ENCODE measurements around the gene EFCAB6.
A peak's percentile ranks its signal among the peaks of the same experiment; 100 is the strongest.

The EFCAB6 gene

GRCh38 chr22:43698403-43698802 is 113.7 kb downstream of the EFCAB6 start:
- Histone ChIP-seq H2BK12ac (ENCODE audit: low read length) (no peak overlapping the region), H3K79me1 (ENCODE audit: low read length) (no peaks in the 10 kb centered on the region), H3K36me3 (ENCODE audit: control insufficient read depth in 1 of 2, insufficient read depth in 2 of 2, low read length in 2 of 2) (no peaks in the 10 kb centered on the region), H3K9ac (ENCODE audit: low read length) (no peak overlapping the region), H3K18ac (ENCODE audit: low read length) (no peak overlapping the region), H4K12ac (ENCODE audit: low read depth, low read length) (no peak overlapping the region), H2BK120ac (ENCODE audit: insufficient read depth, low read length, poor library complexity) (no peak overlapping the region), H2AFZ (ENCODE audit: insufficient read depth, low read length, poor library complexity) (no peak overlapping the region), H2AK5ac (ENCODE audit: low read length) (no peak overlapping the region), H3K27me3 (ENCODE audit: insufficient read depth, low read length) (no peaks in the 10 kb centered on the region), H3K23ac (ENCODE audit: low read length) (no peak overlapping the region), H3K4me3 (ENCODE audit: low read depth, low read length) (no peak overlapping the region), H3K4me2 (ENCODE audit: low read length) (no peak overlapping the region), H4K91ac (ENCODE audit: low read depth, low read length) (no peak overlapping the region), H2BK5ac (ENCODE audit: low read depth, low read length, poor library complexity) (no peak overlapping the region), H3K9me3 (ENCODE audit: insufficient read depth, low read depth, low read length) (peaks cover 5% of the 10 kb centered on the region), H4K8ac (ENCODE audit: low read depth, low read length) (no peak overlapping the region), H3K27ac (ENCODE audit: low read depth, low read length) (no peak overlapping the region), H3K4me1 (ENCODE audit: control insufficient read depth in 1 of 2, insufficient read depth in 2 of 2, low read length in 2 of 2) (no peaks in the 10 kb centered on the region), H3K14ac (ENCODE audit: low read length) (no peak overlapping the region), H3K4ac (ENCODE audit: low read depth, low read length) (no peak overlapping the region), H3K79me2 (ENCODE audit: control insufficient read depth, insufficient read depth, low read length, poor library complexity) (no peaks in the 10 kb centered on the region)
- DNase-seq = no peak
- no CpG with 5 or more reads among the region's 1 CpG for WGBS (ENCODE audit: extremely low coverage, insufficient coverage, insufficient read length)

GRCh38 chr22:43697894-43698293 is 114.2 kb downstream of the EFCAB6 start:
- no peak for DNase-seq
- H3K4me2 ChIP-seq (ENCODE audit: low read length) = no peak overlapping the region
- no peaks in the 10 kb centered on the region for H3K4me1 ChIP-seq (ENCODE audit: control insufficient read depth in 1 of 2, insufficient read depth in 2 of 2, low read length in 2 of 2)
- H4K91ac ChIP-seq (ENCODE audit: low read depth, low read length) = no peak overlapping the region
- H3K27ac ChIP-seq (ENCODE audit: low read depth, low read length) = no peak overlapping the region
- no CpG with 5 or more reads among the region's 3 CpGs for WGBS (ENCODE audit: extremely low coverage, insufficient coverage, insufficient read length)
- H4K12ac ChIP-seq (ENCODE audit: low read depth, low read length) = no peak overlapping the region
- H2BK5ac ChIP-seq (ENCODE audit: low read depth, low read length, poor library complexity) = no peak overlapping the region
- H3K36me3 ChIP-seq (ENCODE audit: control insufficient read depth in 1 of 2, insufficient read depth in 2 of 2, low read length in 2 of 2) = no peaks in the 10 kb centered on the region
- H3K23ac ChIP-seq (ENCODE audit: low read length) = no peak overlapping the region
- no peak overlapping the region for H3K4ac ChIP-seq (ENCODE audit: low read depth, low read length)
- H2AFZ ChIP-seq (ENCODE audit: insufficient read depth, low read length, poor library complexity) = no peak overlapping the region
- no peak overlapping the region for H3K18ac ChIP-seq (ENCODE audit: low read length)
- no peak overlapping the region for H2AK5ac ChIP-seq (ENCODE audit: low read length)
- H3K79me1 ChIP-seq (ENCODE audit: low read length) = no peaks in the 10 kb centered on the region
- no peak overlapping the region for H3K4me3 ChIP-seq (ENCODE audit: low read depth, low read length)
- no peak overlapping the region for H2BK12ac ChIP-seq (ENCODE audit: low read length)
- H3K79me2 ChIP-seq (ENCODE audit: control insufficient read depth, insufficient read depth, low read length, poor library complexity) = no peaks in the 10 kb centered on the region
- no peaks in the 10 kb centered on the region for H3K27me3 ChIP-seq (ENCODE audit: insufficient read depth, low read length)
- H3K14ac ChIP-seq (ENCODE audit: low read length) = no peak overlapping the region
- H3K9ac ChIP-seq (ENCODE audit: low read length) = peak overlapping the region; percentile 9
- H4K8ac ChIP-seq (ENCODE audit: low read depth, low read length) = no peak overlapping the region
- peaks cover 3% of the 10 kb centered on the region for H3K9me3 ChIP-seq (ENCODE audit: insufficient read depth, low read depth, low read length)
- H2BK120ac ChIP-seq (ENCODE audit: insufficient read depth, low read length, poor library complexity) = no peak overlapping the region

GRCh38 chr22:43693249-43693648 is 118.9 kb downstream of the EFCAB6 start:
- Histone ChIP-seq H3K9ac (ENCODE audit: low read length) (no peak overlapping the region), H2BK12ac (ENCODE audit: low read length) (no peak overlapping the region), H3K4ac (ENCODE audit: low read depth, low read length) (no peak overlapping the region), H3K18ac (ENCODE audit: low read length) (no peak overlapping the region), H4K91ac (ENCODE audit: low read depth, low read length) (no peak overlapping the region), H3K23ac (ENCODE audit: low read length) (no peak overlapping the region), H4K8ac (ENCODE audit: low read depth, low read length) (no peak overlapping the region), H3K9me3 (ENCODE audit: insufficient read depth, low read depth, low read length) (no peaks in the 10 kb centered on the region), H4K12ac (ENCODE audit: low read depth, low read length) (no peak overlapping the region), H3K14ac (ENCODE audit: low read length) (no peak overlapping the region), H3K27ac (ENCODE audit: low read depth, low read length) (no peak overlapping the region), H3K4me1 (ENCODE audit: control insufficient read depth in 1 of 2, insufficient read depth in 2 of 2, low read length in 2 of 2) (no peaks in the 10 kb centered on the region), H3K27me3 (ENCODE audit: insufficient read depth, low read length) (no peaks in the 10 kb centered on the region), H3K36me3 (ENCODE audit: control insufficient read depth in 1 of 2, insufficient read depth in 2 of 2, low read length in 2 of 2) (no peaks in the 10 kb centered on the region), H2BK5ac (ENCODE audit: low read depth, low read length, poor library complexity) (no peak overlapping the region), H3K79me1 (ENCODE audit: low read length) (no peaks in the 10 kb centered on the region), H2BK120ac (ENCODE audit: insufficient read depth, low read length, poor library complexity) (no peak overlapping the region), H3K4me2 (ENCODE audit: low read length) (no peak overlapping the region), H3K4me3 (ENCODE audit: low read depth, low read length) (no peak overlapping the region), H2AK5ac (ENCODE audit: low read length) (no peak overlapping the region), H3K79me2 (ENCODE audit: control insufficient read depth, insufficient read depth, low read length, poor library complexity) (no peaks in the 10 kb centered on the region), H2AFZ (ENCODE audit: insufficient read depth, low read length, poor library complexity) (no peak overlapping the region)
- WGBS (ENCODE audit: extremely low coverage, insufficient coverage, insufficient read length) = no CpG with 5 or more reads among the region's 2 CpGs
- DNase-seq = no peak

GRCh38 chr22:43689356-43689755 is 122.7 kb downstream of the EFCAB6 start:
- Histone ChIP-seq H3K18ac (ENCODE audit: low read length) (no peak overlapping the region), H2AFZ (ENCODE audit: insufficient read depth, low read length, poor library complexity) (no peak overlapping the region), H2AK5ac (ENCODE audit: low read length) (no peak overlapping the region), H3K27me3 (ENCODE audit: insufficient read depth, low read length) (no peaks in the 10 kb centered on the region), H3K4me3 (ENCODE audit: low read depth, low read length) (no peak overlapping the region), H2BK12ac (ENCODE audit: low read length) (no peak overlapping the region), H3K9me3 (ENCODE audit: insufficient read depth, low read depth, low read length) (no peaks in the 10 kb centered on the region), H4K91ac (ENCODE audit: low read depth, low read length) (no peak overlapping the region), H3K14ac (ENCODE audit: low read length) (no peak overlapping the region), H3K23ac (ENCODE audit: low read length) (no peak overlapping the region), H3K79me2 (ENCODE audit: control insufficient read depth, insufficient read depth, low read length, poor library complexity) (no peaks in the 10 kb centered on the region), H4K8ac (ENCODE audit: low read depth, low read length) (no peak overlapping the region), H3K79me1 (ENCODE audit: low read length) (no peaks in the 10 kb centered on the region), H3K9ac (ENCODE audit: low read length) (no peak overlapping the region), H2BK120ac (ENCODE audit: insufficient read depth, low read length, poor library complexity) (no peak overlapping the region), H3K27ac (ENCODE audit: low read depth, low read length) (no peak overlapping the region), H3K4me2 (ENCODE audit: low read length) (no peak overlapping the region), H3K4me1 (ENCODE audit: control insufficient read depth in 1 of 2, insufficient read depth in 2 of 2, low read length in 2 of 2) (no peaks in the 10 kb centered on the region), H4K12ac (ENCODE audit: low read depth, low read length) (no peak overlapping the region), H2BK5ac (ENCODE audit: low read depth, low read length, poor library complexity) (no peak overlapping the region), H3K4ac (ENCODE audit: low read depth, low read length) (no peak overlapping the region), H3K36me3 (ENCODE audit: control insufficient read depth in 1 of 2, insufficient read depth in 2 of 2, low read length in 2 of 2) (no peaks in the 10 kb centered on the region)
- no peak for DNase-seq
- WGBS (ENCODE audit: extremely low coverage, insufficient coverage, insufficient read length) = no CpG with 5 or more reads among the region's 6 CpGs
